ENCODE results near the gene BRD4. TPM values are rescaled to one million over a fixed set of nuclear protein-coding genes. Genes with fewer than 3 reads are reported as not detected.

Gene BRD4
- total and polyA plus RNA-seq, 10 of the 15 experiments (the other 5 are each of a cell fraction or from before 2014, with no cell fraction given): 5.3 to 84.4 (median 11.8) TPM

DNA sequence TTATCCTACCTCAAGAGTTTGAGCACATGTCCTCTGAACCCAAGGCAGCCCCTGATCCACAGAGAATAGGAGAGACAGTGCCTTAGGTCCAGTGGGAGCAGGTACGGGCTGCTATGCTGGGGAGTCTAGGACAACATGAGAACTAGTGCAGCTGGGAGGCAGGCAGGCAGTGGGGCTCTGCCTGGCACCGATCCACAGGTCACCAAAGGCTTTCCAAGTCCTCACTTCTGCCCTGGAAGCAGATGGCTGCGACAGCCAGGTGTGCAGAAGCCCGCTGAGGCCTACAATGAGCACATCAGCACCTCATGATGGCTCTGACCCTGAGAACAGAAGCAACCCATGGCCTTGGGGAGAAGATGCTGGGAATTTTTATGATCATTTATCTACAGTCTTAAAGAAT is 70.3 kb downstream of the BRD4 start:
- Histone ChIP-seq H3K4me2 (ENCODE audit: control insufficient read depth, insufficient read depth) (no peak overlapping the region), H3K27me3 (replicated peaks in 1 of 2; ENCODE audit: control insufficient read depth in 2 of 2, insufficient read depth in 2 of 2, low read length in 1 of 2) (no peaks in the 10 kb centered on the region), H3K27ac (ENCODE audit: control insufficient read depth, insufficient read depth) (no peak overlapping the region), H3K36me3 (ENCODE audit: control insufficient read depth in 2 of 2, insufficient read depth in 2 of 2, low read length in 1 of 2) (peaks cover 38 to 71% of the 10 kb centered on the region in 2 experiments), H3K9ac (ENCODE audit: control insufficient read depth, insufficient read depth, low read length) (no peak overlapping the region), H2AFZ (ENCODE audit: control insufficient read depth, low read depth, low read length) (no peak overlapping the region), H4K20me1 (ENCODE audit: control insufficient read depth, insufficient read depth) (0 out of 2 replicates have a peak, but pooled peaks cover 3% of the 10 kb centered on the region), H3K4me1 (ENCODE audit: control insufficient read depth, insufficient read depth, low read length) (no peaks in the 10 kb centered on the region), H3K4me3 (no peak overlapping the region), H3K79me2 (ENCODE audit: control insufficient read depth, insufficient read depth, low read length) (no peaks in the 10 kb centered on the region), H3K9me3 (replicated peaks; ENCODE audit: control insufficient read depth, insufficient read depth, low read length) (no peaks in the 10 kb centered on the region)
- intact Hi-C loops (cut with micrococcal nuclease; ENCODE audit: unreplicated experiment) (loop anchor here (5.0 kb wide), 1 partner anchor 115 kb away; the partner anchor contains the start of gene AKAP8), in situ Hi-C loops (cut with MboI) (no loop called here)
- DNase-seq (ENCODE audit: low read depth, low spot score): no peak
- TSS peak; percentile 34 for BruUV-seq (replicated peaks)
- ChIA-PET RAD21 (ENCODE audit: unreplicated experiment) (no interaction called here), SMC1A (ENCODE audit: uncharacterized antibody, unreplicated experiment) (interaction anchor here (1.3 kb wide), 1 partner anchor 117 kb away, joined by 6 read pairs; no protein-coding TSS in a partner anchor), POLR2A (interaction anchor here (0.7 kb wide), 1 partner anchor 1290 kb away, joined by 3 read pairs; no protein-coding TSS in a partner anchor), CTCF (interaction anchor here (0.6 to 1.5 kb wide), 2 partner anchors 27 to 135 kb away, joined by 3 read pairs; no protein-coding TSS in a partner anchor)
- WGBS (ENCODE audit: insufficient coverage, insufficient replicate concordance, low lambda C conversion rate, missing lambda C conversion rate): 80% methylated on average over 4 of the region's 4 CpGs
- no peak for FAIRE-seq
- no peak for ATAC-seq
- no peak for TF ChIP-seq RELB (IDR thresholded peaks at IDR 0.05; ENCODE audit: low read depth)
- TF ChIP-seq SP1 (IDR thresholded peaks at IDR 0.05; ENCODE audit: low read depth, low read length): no peak
- no peak for TF ChIP-seq SIX5 (IDR thresholded peaks at IDR 0.05; ENCODE audit: low read depth, low read length, severe bottlenecking)
- no peak for TF ChIP-seq CBX5 (IDR thresholded peaks at IDR 0.05; ENCODE audit: low read depth)
- TF ChIP-seq SPI1 (IDR thresholded peaks at IDR 0.05; ENCODE audit: borderline replicate concordance, insufficient read depth, low read depth, low read length): no peak
- TF ChIP-seq, protein P1, sequence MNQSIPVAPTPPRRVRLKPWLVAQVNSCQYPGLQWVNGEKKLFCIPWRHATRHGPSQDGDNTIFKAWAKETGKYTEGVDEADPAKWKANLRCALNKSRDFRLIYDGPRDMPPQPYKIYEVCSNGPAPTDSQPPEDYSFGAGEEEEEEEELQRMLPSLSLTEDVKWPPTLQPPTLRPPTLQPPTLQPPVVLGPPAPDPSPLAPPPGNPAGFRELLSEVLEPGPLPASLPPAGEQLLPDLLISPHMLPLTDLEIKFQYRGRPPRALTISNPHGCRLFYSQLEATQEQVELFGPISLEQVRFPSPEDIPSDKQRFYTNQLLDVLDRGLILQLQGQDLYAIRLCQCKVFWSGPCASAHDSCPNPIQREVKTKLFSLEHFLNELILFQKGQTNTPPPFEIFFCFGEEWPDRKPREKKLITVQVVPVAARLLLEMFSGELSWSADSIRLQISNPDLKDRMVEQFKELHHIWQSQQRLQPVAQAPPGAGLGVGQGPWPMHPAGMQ (IDR thresholded peaks at IDR 0.05; ENCODE audit: borderline replicate concordance): no peak
- TF ChIP-seq, protein P2, sequence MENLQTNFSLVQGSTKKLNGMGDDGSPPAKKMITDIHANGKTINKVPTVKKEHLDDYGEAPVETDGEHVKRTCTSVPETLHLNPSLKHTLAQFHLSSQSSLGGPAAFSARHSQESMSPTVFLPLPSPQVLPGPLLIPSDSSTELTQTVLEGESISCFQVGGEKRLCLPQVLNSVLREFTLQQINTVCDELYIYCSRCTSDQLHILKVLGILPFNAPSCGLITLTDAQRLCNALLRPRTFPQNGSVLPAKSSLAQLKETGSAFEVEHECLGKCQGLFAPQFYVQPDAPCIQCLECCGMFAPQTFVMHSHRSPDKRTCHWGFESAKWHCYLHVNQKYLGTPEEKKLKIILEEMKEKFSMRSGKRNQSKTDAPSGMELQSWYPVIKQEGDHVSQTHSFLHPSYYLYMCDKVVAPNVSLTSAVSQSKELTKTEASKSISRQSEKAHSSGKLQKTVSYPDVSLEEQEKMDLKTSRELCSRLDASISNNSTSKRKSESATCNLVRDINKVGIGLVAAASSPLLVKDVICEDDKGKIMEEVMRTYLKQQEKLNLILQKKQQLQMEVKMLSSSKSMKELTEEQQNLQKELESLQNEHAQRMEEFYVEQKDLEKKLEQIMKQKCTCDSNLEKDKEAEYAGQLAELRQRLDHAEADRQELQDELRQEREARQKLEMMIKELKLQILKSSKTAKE (IDR thresholded peaks at IDR 0.05; ENCODE audit: low read depth, poor library complexity, severe bottlenecking): no peak
- no peak for TF ChIP-seq NFXL1 (IDR thresholded peaks at IDR 0.05; ENCODE audit: borderline replicate concordance)
- no peak for TF ChIP-seq GATAD2B (conservative IDR thresholded peaks at IDR 0.05; ENCODE audit: low read depth)
- no peak for TF ChIP-seq ASH2L (IDR thresholded peaks at IDR 0.05; ENCODE audit: borderline replicate concordance, low read depth)
- TF ChIP-seq ESRRA (IDR thresholded peaks at IDR 0.05; ENCODE audit: low read length): no peak
- no peak for TF ChIP-seq TBL1XR1 (IDR thresholded peaks at IDR 0.05; ENCODE audit: low read depth, low read length)
- no peak for TF ChIP-seq STAT3 (IDR thresholded peaks at IDR 0.05; ENCODE audit: low read depth, low read length)
- no peak for TF ChIP-seq SMC3 (IDR thresholded peaks at IDR 0.05; ENCODE audit: borderline replicate concordance, low read length)
- no peak for TF ChIP-seq BRCA1 (IDR thresholded peaks at IDR 0.05; ENCODE audit: low read depth, low read length)
- no peak for TF ChIP-seq YY1 (IDR thresholded peaks at IDR 0.05; ENCODE audit: low read depth, low read length)
- TF ChIP-seq, protein P3, sequence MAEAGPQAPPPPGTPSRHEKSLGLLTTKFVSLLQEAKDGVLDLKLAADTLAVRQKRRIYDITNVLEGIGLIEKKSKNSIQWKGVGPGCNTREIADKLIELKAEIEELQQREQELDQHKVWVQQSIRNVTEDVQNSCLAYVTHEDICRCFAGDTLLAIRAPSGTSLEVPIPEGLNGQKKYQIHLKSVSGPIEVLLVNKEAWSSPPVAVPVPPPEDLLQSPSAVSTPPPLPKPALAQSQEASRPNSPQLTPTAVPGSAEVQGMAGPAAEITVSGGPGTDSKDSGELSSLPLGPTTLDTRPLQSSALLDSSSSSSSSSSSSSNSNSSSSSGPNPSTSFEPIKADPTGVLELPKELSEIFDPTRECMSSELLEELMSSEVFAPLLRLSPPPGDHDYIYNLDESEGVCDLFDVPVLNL (IDR thresholded peaks at IDR 0.05; ENCODE audit: low read depth, low read length): no peak
- TF ChIP-seq HDAC6 (IDR thresholded peaks at IDR 0.05; ENCODE audit: unreplicated experiment): no peak
